Brain pericyte (primary cell): ENCODE data around the gene CACNB1.

Source experiments
- DNase-seq: peaks from one replicate; pipeline ENCODE4 v3.0.0-alpha.2; 2012; ENCODE audit warnings: low read depth, low spot score

CACNB1 gene

GRCh38 chr17:39225959-39226683 is 28.7 kb upstream of the CACNB1 start:
- DNase-seq = no peak

- DNase-seq = no peak
These were observed 28.0 kb upstream of the CACNB1 start, which contains the start of gene STAC2 for GRCh38 chr17:39225308-39225958. Gene STAC2, minus strand, starts transcription at chr17:39225945. Its CDS starts 443 bp downstream, at chr17:39225502.

GRCh38 chr17:39224778-39225307 is 27.4 kb upstream of the CACNB1 start:
- no peak for DNase-seq

GRCh38 chr17:39223907-39224777 is 26.7 kb upstream of the CACNB1 start:
- no peak for DNase-seq

GRCh38 chr17:39222866-39223834 is 25.7 kb upstream of the CACNB1 start:
- no peak for DNase-seq

- no peak for DNase-seq
These were observed 24.7 kb upstream of the CACNB1 start for GRCh38 chr17:39222151-39222550.

- DNase-seq = no peak
These were observed 24.1 kb upstream of the CACNB1 start for GRCh38 chr17:39221572-39221971.

GRCh38 chr17:39219647-39220154 is 22.2 kb upstream of the CACNB1 start:
- no peak for DNase-seq

GRCh38 chr17:39218906-39219305 is 21.4 kb upstream of the CACNB1 start:
- no peak for DNase-seq

- no peak for DNase-seq
These were observed 20.4 kb upstream of the CACNB1 start for GRCh38 chr17:39217734-39218369.

GRCh38 chr17:39213852-39214251 is 16.4 kb upstream of the CACNB1 start:
- DNase-seq = no peak

- no peak for DNase-seq
These were observed 15.5 kb upstream of the CACNB1 start for GRCh38 chr17:39212841-39213480.

GRCh38 chr17:39212195-39212810 is 14.8 kb upstream of the CACNB1 start:
- no peak for DNase-seq

- DNase-seq = no peak
These were observed 12.6 kb upstream of the CACNB1 start for GRCh38 chr17:39210093-39210434.

- DNase-seq = peak; percentile 51
These were observed 12.0 kb upstream of the CACNB1 start for GRCh38 chr17:39209317-39210092.

- DNase-seq = no peak
These were observed 11.4 kb upstream of the CACNB1 start for GRCh38 chr17:39208893-39209292.

GRCh38 chr17:39208136-39208535 is 10.7 kb upstream of the CACNB1 start:
- DNase-seq = no peak

- DNase-seq = no peak
These were observed 7.7 kb upstream of the CACNB1 start for GRCh38 chr17:39205112-39205526.
